DND-41 (cell line): ENCODE data around the gene MED25.

ENCODE experiments used
- EZH2 ChIP-seq: IDR thresholded peaks from 3 replicates; pipeline ENCODE4 v1.6.1; 2012; ENCODE audit warnings: borderline replicate concordance, low read depth, mild to moderate bottlenecking, moderate library complexity, low read length, inconsistent platforms; ENCODE audit not compliant: severe bottlenecking
- TF ChIP-seq, protein P1 (sequence below): IDR thresholded peaks from 2 replicates; pipeline ENCODE4 v1.5.1; 2012; ENCODE audit warnings: borderline replicate concordance, low read length, moderate library complexity, mild to moderate bottlenecking; ENCODE audit not compliant: poor library complexity, severe bottlenecking; ENCODE audit errors: extremely low read depth

DNA sequence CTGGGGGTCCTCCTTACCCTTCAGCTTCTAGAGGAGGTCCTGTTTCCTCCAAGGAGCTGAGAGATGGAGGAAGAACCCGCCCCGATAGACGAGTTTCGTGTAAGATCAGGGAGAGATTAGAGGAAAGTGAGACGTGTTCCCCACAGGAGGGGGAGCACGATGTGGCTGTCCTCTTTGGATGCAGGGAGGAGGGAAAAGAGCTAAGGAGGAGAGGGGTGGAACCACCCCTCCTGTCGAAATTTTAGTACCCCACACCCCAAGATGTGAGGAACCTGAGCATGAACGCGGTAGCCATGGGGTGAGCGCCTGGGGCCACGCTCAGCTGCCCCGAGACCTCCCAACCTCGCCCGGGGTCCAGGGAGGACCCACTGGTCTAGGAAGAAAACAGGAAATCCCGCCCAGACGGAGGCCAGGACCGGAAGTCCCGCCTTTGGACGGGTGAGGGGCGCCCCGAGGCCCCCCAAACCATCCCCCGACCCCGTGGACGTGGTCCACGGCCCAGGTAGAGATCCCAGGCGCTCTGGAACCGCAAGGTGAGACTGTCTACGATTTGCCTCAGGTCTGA is 57.9 kb downstream of the MED25 start:
- TF ChIP-seq, protein P1, sequence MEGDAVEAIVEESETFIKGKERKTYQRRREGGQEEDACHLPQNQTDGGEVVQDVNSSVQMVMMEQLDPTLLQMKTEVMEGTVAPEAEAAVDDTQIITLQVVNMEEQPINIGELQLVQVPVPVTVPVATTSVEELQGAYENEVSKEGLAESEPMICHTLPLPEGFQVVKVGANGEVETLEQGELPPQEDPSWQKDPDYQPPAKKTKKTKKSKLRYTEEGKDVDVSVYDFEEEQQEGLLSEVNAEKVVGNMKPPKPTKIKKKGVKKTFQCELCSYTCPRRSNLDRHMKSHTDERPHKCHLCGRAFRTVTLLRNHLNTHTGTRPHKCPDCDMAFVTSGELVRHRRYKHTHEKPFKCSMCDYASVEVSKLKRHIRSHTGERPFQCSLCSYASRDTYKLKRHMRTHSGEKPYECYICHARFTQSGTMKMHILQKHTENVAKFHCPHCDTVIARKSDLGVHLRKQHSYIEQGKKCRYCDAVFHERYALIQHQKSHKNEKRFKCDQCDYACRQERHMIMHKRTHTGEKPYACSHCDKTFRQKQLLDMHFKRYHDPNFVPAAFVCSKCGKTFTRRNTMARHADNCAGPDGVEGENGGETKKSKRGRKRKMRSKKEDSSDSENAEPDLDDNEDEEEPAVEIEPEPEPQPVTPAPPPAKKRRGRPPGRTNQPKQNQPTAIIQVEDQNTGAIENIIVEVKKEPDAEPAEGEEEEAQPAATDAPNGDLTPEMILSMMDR = no peak
- TF ChIP-seq EZH2 = no peak
